Activated CD4-positive, alpha-beta memory T cell treated with anti-CD3 and anti-CD28 coated beads for 36 hours (primary cell): ENCODE results near the gene APH1A. TPM values are rescaled to one million over a fixed set of nuclear protein-coding genes. Genes with fewer than 3 reads are reported as not detected.
"Not testable (repeated sequence)": the region's sequence is repeated elsewhere in the genome, so short reads cannot be mapped to it uniquely, and the experiment has no call there.

Source experiments
- CTCF ChIA-PET: fragments of 350-600 bp; sonication (Branson Sonifier 250); formaldehyde crosslinking; loops from one replicate; lab custom pipeline; 2021; ENCODE audit warnings: antibody characterized with exemption, inconsistent platforms; lab: Charles Lee
- POLR2A ChIA-PET: fragments of 350-600 bp; sonication (Branson Sonifier 250); formaldehyde crosslinking; loops from one replicate; lab custom pipeline; 2021; ENCODE audit warnings: antibody characterized with exemption; lab: Charles Lee
- DNase-seq: peaks from one replicate; pipeline ENCODE4 v3.0.0-alpha.2; 2020
- H3K27ac Mint-ChIP-seq: one replicate; pipeline ENCODE4 v1.8.0; 2021; ENCODE audit warnings: mixed read lengths
- H3K27me3 Mint-ChIP-seq: one replicate; pipeline ENCODE4 v1.8.0; 2021; ENCODE audit warnings: mixed read lengths
- H3K36me3 Mint-ChIP-seq: one replicate; pipeline ENCODE4 v1.8.0; 2021; ENCODE audit warnings: mixed read lengths
- H3K4me1 Mint-ChIP-seq: one replicate; pipeline ENCODE4 v1.8.0; 2021; ENCODE audit warnings: low read depth, mixed read lengths
- H3K4me3 Mint-ChIP-seq: one replicate; pipeline ENCODE4 v1.8.0; 2021; ENCODE audit warnings: mild to moderate bottlenecking, mixed read lengths
- H3K9me3 Mint-ChIP-seq: one replicate; pipeline ENCODE4 v1.8.0; 2021; ENCODE audit warnings: mixed read lengths
- intact Hi-C: fragments of 100-400 bp; cut with micrococcal nuclease; formaldehyde crosslinking; loops from one replicate; pipeline ENCODE4 v1.15.1; 2023
- total RNA-seq, 2 experiments: library from RNA; stranded (reverse); gene quantifications; one replicate each; pipeline ENCODE4 v1.2.3, GENCODE V29; 2021

Gene APH1A
- total RNA-seq, 2 experiments from 2014 or later: 96.6 to 96.8 TPM

DNA sequence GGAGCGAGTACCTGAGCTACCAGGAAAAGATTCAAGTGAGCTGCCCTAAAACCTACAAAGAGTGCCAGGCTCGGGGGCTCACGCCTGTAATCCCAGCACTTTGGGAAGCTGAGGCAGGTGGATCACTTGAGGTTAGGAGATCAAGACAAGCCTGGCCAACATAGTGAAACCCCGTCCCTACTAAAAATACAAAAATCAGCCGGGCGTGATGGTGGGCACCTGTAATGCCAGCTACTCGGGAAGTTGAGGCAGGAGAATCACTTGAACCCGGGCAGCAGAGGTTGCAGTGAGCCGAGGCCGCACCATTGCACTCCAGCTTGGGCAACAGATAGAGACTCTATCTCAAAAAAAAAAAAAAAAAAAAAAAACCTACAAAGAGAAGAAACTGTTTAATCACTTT is 35.9 kb downstream of the APH1A start:
- POLR2A ChIA-PET: interaction anchor here (1.0 to 2.3 kb wide), 4 partner anchors 18 to 348 kb away, joined by 3 to 9 read pairs (median 5); partner anchors contain the start of gene RPRD2
- CTCF ChIA-PET: interaction anchor here (0.7 to 1.5 kb wide), 4 partner anchors 15 to 158 kb away, joined by 3 to 4 read pairs (median 3); no protein-coding TSS in a partner anchor
- H3K27me3 Mint-ChIP-seq: not testable (repeated sequence)

DNA sequence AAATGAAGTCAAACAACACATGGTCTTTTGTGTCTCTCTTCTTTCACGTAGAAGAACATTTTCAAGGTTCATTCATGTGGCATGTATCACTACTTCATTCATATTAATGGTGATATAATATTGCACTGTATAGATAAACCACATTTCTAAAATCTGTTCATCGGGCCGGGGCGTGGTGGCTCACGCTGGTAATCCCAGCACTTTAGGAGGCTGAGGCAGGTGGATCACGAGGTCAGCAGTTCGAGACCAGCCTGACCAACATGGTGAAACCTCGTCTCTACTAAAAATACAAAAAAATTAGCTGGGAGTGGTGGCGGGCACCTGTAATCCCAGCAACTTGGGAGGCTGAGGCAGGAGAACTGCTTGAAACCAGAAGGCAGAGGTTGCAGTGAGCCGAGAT is 40.6 kb downstream of the APH1A start:
- H3K27me3 Mint-ChIP-seq, H3K4me3 Mint-ChIP-seq, intact Hi-C loops, H3K27ac Mint-ChIP-seq, CTCF ChIA-PET, H3K9me3 Mint-ChIP-seq, DNase-seq: not testable (repeated sequence)
- POLR2A ChIA-PET: interaction anchor here (0.6 kb wide), 1 partner anchor 116 kb away, joined by 3 read pairs; no protein-coding TSS in a partner anchor
- Mint-ChIP-seq H3K36me3 (peaks cover 51% of the 10 kb centered on the region), H3K4me1 (peaks cover 12% of the 10 kb centered on the region)

More for the DNA sequence above, 35.9 kb downstream of the APH1A start:
- Mint-ChIP-seq H3K36me3 (peaks cover 35% of the 10 kb centered on the region), H3K4me1 (peaks cover 17% of the 10 kb centered on the region)
- not testable (repeated sequence) for H3K9me3 Mint-ChIP-seq, DNase-seq, H3K4me3 Mint-ChIP-seq, H3K27ac Mint-ChIP-seq
- intact Hi-C loops: loop anchor here (10.0 kb wide), 3 partner anchors 332 to 742 kb away; partner anchors contain the start of gene CERS2

DNA sequence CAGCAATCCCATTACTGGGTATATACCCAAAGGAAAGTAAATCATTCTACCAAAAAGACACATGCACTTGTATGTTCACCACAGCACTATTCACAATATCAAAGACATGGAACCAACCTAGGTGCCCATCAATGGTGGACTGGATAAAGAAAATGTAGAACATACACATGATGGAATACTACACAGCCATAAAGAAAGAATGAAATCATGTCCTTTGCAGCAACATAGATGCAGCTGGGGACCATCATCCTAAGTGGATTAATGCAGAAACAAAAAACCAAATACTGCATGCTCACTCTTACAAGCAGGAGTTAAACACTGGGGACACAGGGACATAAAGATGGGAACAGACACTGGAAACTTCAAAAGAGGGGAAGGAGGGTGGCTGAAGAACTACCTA is 41.6 kb downstream of the APH1A start:
- Mint-ChIP-seq H3K9me3 (no peaks in the 10 kb centered on the region), H3K27me3 (no peaks in the 10 kb centered on the region), H3K4me3 (no peak overlapping the region), H3K27ac (no peak overlapping the region), H3K36me3 (peaks cover 53% of the 10 kb centered on the region), H3K4me1 (peaks cover 5% of the 10 kb centered on the region)
- POLR2A ChIA-PET: no interaction called here
- intact Hi-C loops: no loop called here
- CTCF ChIA-PET: no interaction called here
- DNase-seq: no peak

DNA sequence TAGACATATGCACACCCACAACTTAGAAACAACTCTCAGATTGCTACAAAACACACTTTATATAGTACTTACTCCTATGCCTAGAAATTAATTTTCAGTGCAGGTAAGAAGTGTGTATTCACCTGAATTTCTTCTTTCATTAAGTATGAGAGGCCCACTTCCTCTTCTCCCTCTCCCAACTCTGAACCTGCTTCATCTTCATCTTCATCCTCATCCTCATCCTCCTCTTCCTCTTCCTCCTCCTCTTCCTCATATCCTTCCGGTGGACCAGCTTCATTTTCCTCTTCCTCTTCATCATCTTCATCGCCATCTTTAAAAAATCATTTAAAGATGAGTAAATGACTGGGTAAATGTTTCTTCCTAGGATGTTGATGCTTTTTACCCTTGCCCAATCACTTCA is 42.3 kb downstream of the APH1A start:
- CTCF ChIA-PET: no interaction called here
- peaks cover 55% of the 10 kb centered on the region for H3K36me3 Mint-ChIP-seq
- peaks cover 2% of the 10 kb centered on the region for H3K4me1 Mint-ChIP-seq
- H3K27me3 Mint-ChIP-seq: no peaks in the 10 kb centered on the region
- POLR2A ChIA-PET: interaction anchor here (0.7 kb wide), 1 partner anchor 249 kb away, joined by 4 read pairs; no protein-coding TSS in a partner anchor
- no peak overlapping the region for H3K27ac Mint-ChIP-seq
- H3K4me3 Mint-ChIP-seq: no peak overlapping the region
- H3K9me3 Mint-ChIP-seq: no peaks in the 10 kb centered on the region
- intact Hi-C loops: no loop called here
- no peak for DNase-seq

DNA sequence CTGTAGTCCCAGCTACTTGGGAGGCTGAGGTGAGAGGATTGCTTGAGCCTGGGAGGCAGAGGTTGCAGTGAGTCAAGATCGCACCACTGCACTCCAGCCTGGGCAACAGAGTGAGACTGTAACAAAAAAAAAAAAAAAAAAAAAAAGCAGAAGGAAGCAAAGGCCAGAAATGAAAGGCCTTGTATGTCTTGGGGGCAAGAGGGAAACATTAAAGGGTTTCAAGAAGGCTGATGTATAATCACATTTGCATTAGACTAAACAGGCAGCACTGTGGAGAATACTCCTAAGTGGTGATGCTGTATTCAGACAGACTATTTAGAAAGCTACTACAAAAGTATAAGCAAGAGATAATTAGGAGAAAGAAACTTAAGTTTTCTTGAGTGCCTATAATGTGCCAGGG is 43.3 kb downstream of the APH1A start:
- Mint-ChIP-seq H3K4me3 (no peak overlapping the region), H3K27me3 (no peaks in the 10 kb centered on the region), H3K9me3 (no peaks in the 10 kb centered on the region), H3K27ac (no peak overlapping the region), H3K36me3 (peaks cover 50% of the 10 kb centered on the region), H3K4me1 (peaks cover 2% of the 10 kb centered on the region)
- POLR2A ChIA-PET: interaction anchor here (0.7 kb wide), 1 partner anchor 248 kb away, joined by 4 read pairs; no protein-coding TSS in a partner anchor
- intact Hi-C loops: no loop called here
- CTCF ChIA-PET: no interaction called here
- DNase-seq: no peak

DNA sequence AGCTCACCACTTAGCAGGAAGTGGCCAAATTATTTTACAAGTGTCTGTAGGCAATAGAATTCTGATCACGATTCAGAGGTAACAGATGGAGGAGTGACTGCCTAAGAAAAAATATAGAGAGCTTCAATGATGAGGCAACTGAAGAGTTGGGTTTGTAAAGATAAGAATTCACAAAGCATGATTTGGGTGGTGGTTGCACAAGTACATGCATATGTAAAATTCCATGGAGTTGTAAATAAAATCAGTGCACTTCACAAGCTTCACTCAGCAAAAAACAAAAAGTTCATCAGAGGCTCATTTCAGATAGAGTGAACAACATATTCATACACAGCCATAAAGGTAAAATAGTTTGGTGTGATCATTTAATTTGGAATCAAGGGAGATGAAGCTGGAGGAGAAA is 43.8 kb downstream of the APH1A start:
- H3K4me3 Mint-ChIP-seq: no peak overlapping the region
- H3K36me3 Mint-ChIP-seq: peaks cover 48% of the 10 kb centered on the region
- no peaks in the 10 kb centered on the region for H3K9me3 Mint-ChIP-seq
- H3K27me3 Mint-ChIP-seq: no peaks in the 10 kb centered on the region
- intact Hi-C loops: no loop called here
- POLR2A ChIA-PET: no interaction called here
- CTCF ChIA-PET: no interaction called here
- no peak overlapping the region for H3K27ac Mint-ChIP-seq
- DNase-seq: no peak
- H3K4me1 Mint-ChIP-seq: peaks cover 2% of the 10 kb centered on the region

DNA sequence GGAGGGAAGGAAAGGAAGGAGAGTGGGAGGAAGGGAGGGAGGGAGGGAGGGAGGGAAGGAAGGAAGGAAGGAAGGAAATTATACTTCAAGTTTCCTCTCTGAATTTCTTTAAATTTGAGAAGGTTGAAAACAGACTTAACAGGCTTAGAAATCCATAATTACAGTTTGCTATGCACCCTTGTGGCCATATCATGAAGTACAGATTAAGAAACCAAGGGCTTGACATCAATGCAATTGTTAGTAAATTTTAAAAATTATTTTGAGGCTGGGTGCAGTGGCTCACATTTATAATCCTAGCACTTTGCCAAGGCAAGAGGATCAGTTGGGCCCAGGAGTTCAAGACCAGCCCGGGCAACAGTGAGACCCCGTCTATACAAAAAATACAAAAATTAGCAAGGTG is 47.3 kb downstream of the APH1A start:
- Mint-ChIP-seq H3K27me3 (no peaks in the 10 kb centered on the region), H3K36me3 (peaks cover 31% of the 10 kb centered on the region), H3K4me1 (peaks cover 2% of the 10 kb centered on the region), H3K9me3 (no peaks in the 10 kb centered on the region), H3K27ac (no peak overlapping the region), H3K4me3 (no peak overlapping the region)
- ChIA-PET CTCF (no interaction called here), POLR2A (no interaction called here)
- intact Hi-C loops: no loop called here
- no peak for DNase-seq

DNA sequence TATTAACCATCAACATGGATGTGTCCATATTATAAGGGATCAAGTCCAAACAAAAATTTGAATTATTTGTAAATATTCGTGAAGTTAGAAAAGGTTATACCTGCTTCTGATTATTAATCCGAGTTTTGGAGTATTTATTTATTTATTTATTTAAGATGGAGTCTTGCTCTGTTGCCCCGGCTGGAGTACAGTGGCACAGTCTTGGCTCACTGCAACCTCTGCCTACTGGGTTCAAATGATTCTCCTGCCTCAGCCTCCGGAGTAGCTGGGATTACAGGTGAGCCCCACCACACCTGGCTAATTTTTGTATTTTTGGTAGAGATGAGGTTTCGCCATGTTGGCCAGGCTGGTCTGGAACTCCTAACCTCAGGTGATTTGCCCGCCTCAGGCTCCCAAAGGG is 53.0 kb downstream of the APH1A start:
- POLR2A ChIA-PET, H3K4me3 Mint-ChIP-seq, H3K36me3 Mint-ChIP-seq, H3K27ac Mint-ChIP-seq, H3K9me3 Mint-ChIP-seq, CTCF ChIA-PET, DNase-seq, intact Hi-C loops, H3K27me3 Mint-ChIP-seq: not testable (repeated sequence)
- peaks cover 14% of the 10 kb centered on the region for H3K4me1 Mint-ChIP-seq

Other genes starting within 250 kb of the APH1A start
- gene VPS45, start 201.2 kb downstream of the APH1A start, total RNA-seq: 10 to 100 TPM; 26.5 to 28.3 TPM
- gene PLEKHO1, start 119.1 kb downstream of the APH1A start, total RNA-seq: 10 to 100 TPM; 28.7 to 31.8 TPM
- gene ANP32E, start 32.9 kb downstream of the APH1A start, total RNA-seq: 100 to 1,000 TPM; 224 to 228 TPM
- not detected for gene CA14, start 11.2 kb downstream of the APH1A start, total RNA-seq
- gene C1orf54, start 3.8 kb upstream of the APH1A start, total RNA-seq: 1 to 10 TPM; 1.1 to 1.2 TPM
- gene CIART, start 13.5 kb upstream of the APH1A start, total RNA-seq: 1 to 10 TPM; 1.3 to 1.5 TPM
- 10 to 100 TPM; 78.6 to 82.9 TPM for gene MRPS21, start 24.8 kb upstream of the APH1A start, total RNA-seq
- gene PRPF3, start 52.5 kb upstream of the APH1A start, total RNA-seq: 10 to 100 TPM; 59.2 to 64.9 TPM
- gene RPRD2, start 95.1 kb upstream of the APH1A start, total RNA-seq: 10 to 100 TPM; 22.2 to 22.6 TPM
- 10 to 100 TPM; 46.3 to 51.7 TPM for gene TARS2, start 218.4 kb upstream of the APH1A start, total RNA-seq
- gene ECM1, start 239.1 kb upstream of the APH1A start, total RNA-seq: 1 to 10 TPM; 1.1 to 1.5 TPM
- not detected for gene FALEC, start 246.7 kb upstream of the APH1A start, total RNA-seq